ENCODE measurements around the gene DYNC2I2. TPM values are rescaled to one million over a fixed set of nuclear protein-coding genes. Genes with fewer than 3 reads are reported as not detected.

Gene DYNC2I2
- total and polyA plus RNA-seq, 2 donors from 2014 or later = 76.6 to 98.6 TPM

DNA sequence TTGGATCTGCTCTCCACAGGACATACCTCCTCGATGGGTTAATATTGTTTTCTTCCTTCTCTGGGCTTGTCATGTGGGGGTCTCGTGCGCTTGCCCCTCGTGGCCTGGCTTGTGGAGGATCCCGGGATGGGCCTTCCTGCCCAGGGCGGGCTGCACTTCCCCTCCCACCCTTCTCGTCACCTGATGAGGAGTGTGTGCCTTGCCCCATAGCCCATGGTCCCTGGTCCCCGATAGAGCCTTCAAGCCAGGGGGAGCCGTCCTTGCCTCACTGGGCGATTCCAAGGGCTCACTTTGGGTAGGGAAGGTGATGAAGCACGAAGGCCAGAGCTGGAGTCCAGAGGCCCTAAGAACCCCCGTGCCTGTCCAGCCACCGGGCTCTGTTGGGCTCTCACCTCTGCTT is 28.7 kb downstream of the DYNC2I2 start:
- no peak for FAIRE-seq
- peaks cover 0 to 6% (median 0%) of the 10 kb centered on the region in 3 donors for H3K4me1 ChIP-seq (ENCODE audit: control insufficient read depth in 2 of 3, insufficient read depth in 2 of 3, low read depth in 1 of 3, low read length in 3 of 3)

DNA sequence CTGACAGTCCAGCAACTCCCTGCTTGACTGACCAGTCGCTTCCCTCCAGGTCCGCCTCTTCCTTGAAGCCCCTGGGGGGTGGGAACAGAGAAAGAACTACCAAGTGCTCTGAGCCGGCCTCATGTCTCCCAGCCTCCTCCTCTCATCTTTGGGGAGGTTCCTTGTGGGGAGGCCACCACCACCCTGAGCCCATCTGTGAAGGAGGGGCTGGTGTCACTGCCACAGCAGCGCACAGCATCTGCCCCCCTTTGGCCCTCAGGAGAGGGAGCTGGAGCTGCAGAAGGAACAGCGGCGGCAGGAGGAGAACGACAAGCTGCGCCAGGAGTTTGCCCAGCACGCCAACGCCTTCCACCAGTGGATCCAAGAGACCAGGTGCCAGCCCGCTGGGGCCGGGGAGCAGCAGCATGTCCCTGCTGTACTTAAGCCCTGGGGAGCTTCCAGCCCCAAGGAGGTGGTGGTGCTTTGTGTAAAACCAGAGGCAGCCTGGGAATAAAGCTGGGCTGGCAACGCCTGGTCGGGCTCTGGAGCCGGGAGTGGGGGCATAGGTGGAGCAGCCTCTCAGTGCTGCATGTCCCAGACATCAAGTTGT is 29.4 kb downstream of the DYNC2I2 start:
- no peak for DNase-seq
- no peak overlapping the region for H3K4me3 ChIP-seq (ENCODE audit: low read length in 3 of 3)
- intact Hi-C loops (cut with DNase I) = no loop called here
- TF ChIP-seq, protein P1, sequence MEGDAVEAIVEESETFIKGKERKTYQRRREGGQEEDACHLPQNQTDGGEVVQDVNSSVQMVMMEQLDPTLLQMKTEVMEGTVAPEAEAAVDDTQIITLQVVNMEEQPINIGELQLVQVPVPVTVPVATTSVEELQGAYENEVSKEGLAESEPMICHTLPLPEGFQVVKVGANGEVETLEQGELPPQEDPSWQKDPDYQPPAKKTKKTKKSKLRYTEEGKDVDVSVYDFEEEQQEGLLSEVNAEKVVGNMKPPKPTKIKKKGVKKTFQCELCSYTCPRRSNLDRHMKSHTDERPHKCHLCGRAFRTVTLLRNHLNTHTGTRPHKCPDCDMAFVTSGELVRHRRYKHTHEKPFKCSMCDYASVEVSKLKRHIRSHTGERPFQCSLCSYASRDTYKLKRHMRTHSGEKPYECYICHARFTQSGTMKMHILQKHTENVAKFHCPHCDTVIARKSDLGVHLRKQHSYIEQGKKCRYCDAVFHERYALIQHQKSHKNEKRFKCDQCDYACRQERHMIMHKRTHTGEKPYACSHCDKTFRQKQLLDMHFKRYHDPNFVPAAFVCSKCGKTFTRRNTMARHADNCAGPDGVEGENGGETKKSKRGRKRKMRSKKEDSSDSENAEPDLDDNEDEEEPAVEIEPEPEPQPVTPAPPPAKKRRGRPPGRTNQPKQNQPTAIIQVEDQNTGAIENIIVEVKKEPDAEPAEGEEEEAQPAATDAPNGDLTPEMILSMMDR (IDR thresholded peaks at IDR 0.05; ENCODE audit: borderline replicate concordance, extremely low read depth, insufficient read depth) = no peak
- no peak for FAIRE-seq
- H3K27me3 ChIP-seq (ENCODE audit: control insufficient read depth, insufficient read depth, low read length) = no peaks in the 10 kb centered on the region
- peaks cover 0 to 6% (median 0%) of the 10 kb centered on the region in 3 donors for H3K4me1 ChIP-seq (ENCODE audit: control insufficient read depth in 2 of 3, insufficient read depth in 2 of 3, low read depth in 1 of 3, low read length in 3 of 3)
- no peak overlapping the region for H3K27ac ChIP-seq (ENCODE audit: low read depth in 2 of 2, low read length in 2 of 2)
- H3K9me3 ChIP-seq (ENCODE audit: control insufficient read depth in 2 of 3, insufficient read depth in 1 of 3, low read length in 3 of 3) = no peaks in the 10 kb centered on the region
- H3K9ac ChIP-seq (ENCODE audit: low read length in 3 of 3) = no peak overlapping the region
- H3K36me3 ChIP-seq (ENCODE audit: control insufficient read depth in 2 of 3, insufficient read depth in 3 of 3, low read length in 3 of 3) = peaks cover 6 to 74% (median 43%) of the 10 kb centered on the region in 3 donors

More for the DNA sequence above, 28.7 kb downstream of the DYNC2I2 start:
- intact Hi-C loops (cut with DNase I) = no loop called here
- no peak for DNase-seq
- Histone ChIP-seq H3K4me3 (ENCODE audit: low read length in 3 of 3) (no peak overlapping the region), H3K9ac (ENCODE audit: low read length in 3 of 3) (no peak overlapping the region), H3K9me3 (ENCODE audit: control insufficient read depth in 2 of 3, insufficient read depth in 1 of 3, low read length in 3 of 3) (no peaks in the 10 kb centered on the region), H3K27ac (ENCODE audit: low read depth in 2 of 2, low read length in 2 of 2) (no peak overlapping the region), H3K36me3 (ENCODE audit: control insufficient read depth in 2 of 3, insufficient read depth in 3 of 3, low read length in 3 of 3) (peaks cover 6 to 81% (median 49%) of the 10 kb centered on the region in 3 donors), H3K27me3 (ENCODE audit: control insufficient read depth, insufficient read depth, low read length) (no peaks in the 10 kb centered on the region)
- TF ChIP-seq, protein P1 (IDR thresholded peaks at IDR 0.05; ENCODE audit: borderline replicate concordance, extremely low read depth, insufficient read depth) = no peak

DNA sequence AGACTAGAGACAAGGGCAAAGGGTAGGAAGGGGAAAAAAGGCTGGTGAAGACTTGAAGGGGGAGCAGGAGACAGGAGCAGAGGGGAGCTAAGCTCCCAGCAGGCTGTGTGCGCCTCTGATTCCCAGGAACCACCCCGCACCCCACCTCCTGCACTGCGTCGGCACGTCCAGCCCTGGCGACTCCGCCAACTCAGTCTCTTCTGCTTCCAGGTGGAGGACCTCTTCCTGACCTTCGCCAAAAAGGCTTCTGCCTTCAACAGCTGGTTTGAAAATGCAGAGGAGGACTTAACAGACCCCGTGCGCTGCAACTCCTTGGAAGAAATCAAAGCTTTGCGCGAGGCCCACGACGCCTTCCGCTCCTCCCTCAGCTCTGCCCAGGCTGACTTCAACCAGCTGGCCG is 30.5 kb downstream of the DYNC2I2 start:
- no peaks in the 10 kb centered on the region for H3K9me3 ChIP-seq (ENCODE audit: control insufficient read depth in 2 of 3, insufficient read depth in 1 of 3, low read length in 3 of 3)
- no peak overlapping the region for H3K9ac ChIP-seq (ENCODE audit: low read length in 3 of 3)
- H3K4me1 ChIP-seq (ENCODE audit: control insufficient read depth in 2 of 3, insufficient read depth in 2 of 3, low read depth in 1 of 3, low read length in 3 of 3) = peaks cover 0 to 6% (median 0%) of the 10 kb centered on the region in 3 donors
- TF ChIP-seq, protein P1 (IDR thresholded peaks at IDR 0.05; ENCODE audit: borderline replicate concordance, extremely low read depth, insufficient read depth) = no peak
- H3K4me3 ChIP-seq (ENCODE audit: low read length in 3 of 3) = no peak overlapping the region
- no peaks in the 10 kb centered on the region for H3K27me3 ChIP-seq (ENCODE audit: control insufficient read depth, insufficient read depth, low read length)
- H3K27ac ChIP-seq (ENCODE audit: low read depth in 2 of 2, low read length in 2 of 2) = no peak overlapping the region
- FAIRE-seq (no peak), DNase-seq (no peak)
- intact Hi-C loops (cut with DNase I) = no loop called here
- peaks cover 6 to 73% (median 42%) of the 10 kb centered on the region in 3 donors for H3K36me3 ChIP-seq (ENCODE audit: control insufficient read depth in 2 of 3, insufficient read depth in 3 of 3, low read length in 3 of 3)
